ENCODE results near the gene SYNGR1. TPM values are rescaled to one million over a fixed set of nuclear protein-coding genes. Genes with fewer than 3 reads are reported as not detected.

The SYNGR1 gene
- total RNA-seq, 1 donor from 2014 or later, result 42.2 TPM

DNA sequence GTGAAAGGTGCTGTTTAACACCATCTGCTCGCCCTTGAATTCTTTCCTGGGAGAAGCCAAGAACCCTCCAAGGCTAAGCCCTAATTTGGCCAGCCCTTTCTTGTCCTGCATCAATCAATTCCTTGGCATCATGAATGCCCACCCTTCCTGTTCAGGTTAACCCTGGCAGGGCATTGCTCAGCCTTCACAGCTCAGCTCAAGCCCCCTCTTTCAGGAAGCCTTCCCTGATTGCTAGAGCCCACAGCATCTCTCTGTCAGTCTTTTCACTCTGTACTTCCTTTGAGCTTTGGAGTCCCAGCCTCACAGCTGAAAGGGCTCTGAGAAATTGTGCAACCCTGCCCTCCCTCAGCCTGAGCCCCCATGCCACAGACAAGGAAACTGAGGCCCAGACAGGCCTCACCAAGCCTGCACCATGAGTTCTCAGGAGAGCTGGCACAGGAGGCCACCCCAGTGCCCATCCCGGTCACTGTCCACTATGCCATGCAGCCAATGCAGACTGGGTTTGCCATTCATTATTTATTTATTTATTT is 47.3 kb upstream of the SYNGR1 start:
- Histone ChIP-seq H3K9me3 (no peaks in the 10 kb centered on the region), H3K27ac (no peak overlapping the region), H3K27me3 (no peaks in the 10 kb centered on the region), H3K4me3 (no peak overlapping the region), H3K4me1 (peaks cover 33% of the 10 kb centered on the region), H3K36me3 (no peaks in the 10 kb centered on the region)
- intact Hi-C loops (cut with DNase I), result no loop called here
- DNase-seq (ENCODE audit: extremely low spot score in 2 of 2), result no peak
- no peak for TF ChIP-seq POLR2A (IDR thresholded peaks at IDR 0.05)
- TF ChIP-seq POLR2AphosphoS5 (IDR thresholded peaks at IDR 0.05; ENCODE audit: insufficient read depth in 1 of 2, low read depth in 1 of 2), result no peak
- TF ChIP-seq, protein P1, sequence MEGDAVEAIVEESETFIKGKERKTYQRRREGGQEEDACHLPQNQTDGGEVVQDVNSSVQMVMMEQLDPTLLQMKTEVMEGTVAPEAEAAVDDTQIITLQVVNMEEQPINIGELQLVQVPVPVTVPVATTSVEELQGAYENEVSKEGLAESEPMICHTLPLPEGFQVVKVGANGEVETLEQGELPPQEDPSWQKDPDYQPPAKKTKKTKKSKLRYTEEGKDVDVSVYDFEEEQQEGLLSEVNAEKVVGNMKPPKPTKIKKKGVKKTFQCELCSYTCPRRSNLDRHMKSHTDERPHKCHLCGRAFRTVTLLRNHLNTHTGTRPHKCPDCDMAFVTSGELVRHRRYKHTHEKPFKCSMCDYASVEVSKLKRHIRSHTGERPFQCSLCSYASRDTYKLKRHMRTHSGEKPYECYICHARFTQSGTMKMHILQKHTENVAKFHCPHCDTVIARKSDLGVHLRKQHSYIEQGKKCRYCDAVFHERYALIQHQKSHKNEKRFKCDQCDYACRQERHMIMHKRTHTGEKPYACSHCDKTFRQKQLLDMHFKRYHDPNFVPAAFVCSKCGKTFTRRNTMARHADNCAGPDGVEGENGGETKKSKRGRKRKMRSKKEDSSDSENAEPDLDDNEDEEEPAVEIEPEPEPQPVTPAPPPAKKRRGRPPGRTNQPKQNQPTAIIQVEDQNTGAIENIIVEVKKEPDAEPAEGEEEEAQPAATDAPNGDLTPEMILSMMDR (IDR thresholded peaks at IDR 0.05), result no peak

DNA sequence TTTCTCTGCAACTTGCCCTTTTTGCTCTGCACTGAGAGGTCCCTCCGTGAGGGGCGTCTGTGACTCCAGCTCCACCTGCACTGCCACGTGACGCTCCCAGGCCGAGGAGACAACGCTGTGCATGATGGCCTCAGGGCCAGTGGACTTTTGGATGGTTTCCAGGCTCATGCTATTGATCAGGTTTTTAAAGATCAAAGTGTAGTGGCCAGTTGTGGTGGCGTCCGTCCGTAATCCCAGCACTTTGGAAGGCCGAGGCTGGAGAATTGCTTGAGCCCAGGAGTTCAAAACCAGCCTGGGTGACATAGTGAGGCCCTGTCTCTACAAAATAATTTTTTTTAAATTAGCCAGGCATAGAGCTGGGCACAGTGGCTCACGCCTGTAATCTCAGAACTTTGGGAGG is 46.4 kb upstream of the SYNGR1 start:
- Histone ChIP-seq H3K4me1 (peaks cover 27% of the 10 kb centered on the region), H3K27ac (no peak overlapping the region), H3K27me3 (no peaks in the 10 kb centered on the region), H3K9me3 (no peaks in the 10 kb centered on the region), H3K36me3 (no peaks in the 10 kb centered on the region), H3K4me3 (no peak overlapping the region)
- intact Hi-C loops (cut with DNase I), result no loop called here
- no peak for DNase-seq (ENCODE audit: extremely low spot score in 2 of 2)
- TF ChIP-seq, protein P1 (IDR thresholded peaks at IDR 0.05), result no peak
- TF ChIP-seq POLR2A (IDR thresholded peaks at IDR 0.05), result no peak
- TF ChIP-seq POLR2AphosphoS5 (IDR thresholded peaks at IDR 0.05; ENCODE audit: insufficient read depth in 1 of 2, low read depth in 1 of 2), result no peak

DNA sequence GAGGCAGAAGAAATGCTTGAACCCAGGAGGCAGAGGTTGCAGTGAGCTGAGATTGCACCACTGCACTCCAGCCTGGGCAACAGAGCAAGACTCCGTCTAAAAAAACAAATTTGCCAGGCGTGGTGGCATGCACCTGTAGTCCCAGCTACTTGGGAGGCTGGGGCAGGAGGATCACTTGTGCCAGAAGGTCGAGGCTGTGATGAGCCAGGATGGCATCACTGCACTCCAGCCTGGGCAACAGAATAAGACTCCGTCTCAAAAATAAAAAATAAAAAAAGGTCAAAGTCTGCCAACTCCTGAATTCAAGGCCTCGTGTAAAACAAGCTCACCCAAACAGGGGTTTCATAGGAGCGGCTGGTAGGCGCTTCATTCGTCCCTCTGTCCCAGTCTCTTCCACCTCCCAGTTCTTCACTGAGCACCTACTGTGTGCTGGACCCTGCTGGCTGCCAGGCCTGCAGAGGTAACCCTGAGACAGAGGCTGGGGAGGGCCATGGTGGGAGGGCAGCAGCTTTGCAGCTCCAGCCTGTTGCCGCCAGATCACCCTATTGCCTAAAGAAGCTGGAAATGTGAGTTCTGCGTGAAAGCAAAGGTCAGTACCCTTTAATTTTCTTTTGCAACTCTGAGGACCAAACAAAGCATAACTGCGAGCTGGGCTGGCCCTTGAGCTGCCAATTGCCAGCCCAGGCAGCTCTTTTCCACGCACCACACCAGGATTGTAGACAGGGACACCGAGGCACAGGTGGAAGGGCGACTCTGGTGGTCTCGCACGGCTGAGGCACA is 45.7 kb upstream of the SYNGR1 start:
- no peak overlapping the region for H3K27ac ChIP-seq
- intact Hi-C loops (cut with DNase I), result no loop called here
- no peaks in the 10 kb centered on the region for H3K36me3 ChIP-seq
- no peaks in the 10 kb centered on the region for H3K9me3 ChIP-seq
- peaks cover 28% of the 10 kb centered on the region for H3K4me1 ChIP-seq
- no peak overlapping the region for H3K4me3 ChIP-seq
- TF ChIP-seq POLR2AphosphoS5 (IDR thresholded peaks at IDR 0.05; ENCODE audit: insufficient read depth in 1 of 2, low read depth in 1 of 2) (no peak), POLR2A (IDR thresholded peaks at IDR 0.05) (no peak)
- TF ChIP-seq, protein P1 (IDR thresholded peaks at IDR 0.05), result no peak
- no peaks in the 10 kb centered on the region for H3K27me3 ChIP-seq
- no peak for DNase-seq (ENCODE audit: extremely low spot score in 2 of 2)

DNA sequence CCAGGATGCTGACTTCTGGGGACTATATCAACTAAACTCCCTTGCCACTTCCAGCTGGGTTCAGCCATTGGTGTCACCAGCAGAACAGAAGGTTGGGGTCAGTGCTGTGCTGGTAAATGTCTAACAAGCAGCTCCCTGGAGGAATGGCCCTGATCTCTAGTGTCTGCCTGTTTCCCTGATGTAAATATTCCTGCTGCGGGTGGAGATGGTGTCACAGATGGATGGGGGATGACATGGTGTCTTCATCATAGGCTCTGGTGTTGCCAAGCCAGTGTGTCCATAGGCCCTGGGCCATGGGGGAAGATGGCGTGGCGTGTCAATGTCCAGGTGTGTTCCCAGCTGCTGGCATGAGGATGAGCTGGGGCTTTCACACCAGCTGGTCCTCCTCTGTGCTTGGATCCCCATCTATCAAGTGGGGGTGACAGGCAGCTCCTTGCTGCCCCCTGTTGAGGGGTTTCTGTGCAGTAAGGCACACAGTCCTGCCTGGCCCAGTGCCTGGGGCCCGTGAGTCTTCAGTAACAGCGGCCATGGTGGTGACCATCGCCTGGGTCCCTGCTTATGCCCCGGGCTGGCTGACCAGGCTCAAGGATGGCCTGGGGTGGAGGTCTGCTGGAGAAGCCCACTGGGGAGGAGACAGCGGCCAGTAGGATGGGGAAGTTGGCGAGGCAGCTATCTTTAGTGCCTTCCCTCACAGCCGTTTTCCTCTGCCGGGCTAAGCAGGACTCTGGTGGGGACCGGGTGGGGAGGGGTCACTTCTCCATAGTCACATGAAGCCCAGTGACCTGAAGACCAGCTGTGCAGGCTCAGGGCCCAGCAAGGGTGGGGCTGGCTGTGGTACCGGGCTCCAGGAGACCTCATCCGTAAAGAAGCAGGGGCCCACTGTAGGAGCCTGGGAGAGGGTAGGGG is 43.1 kb upstream of the SYNGR1 start:
- TF ChIP-seq, protein P1 (IDR thresholded peaks at IDR 0.05), result no peak
- TF ChIP-seq POLR2AphosphoS5 (IDR thresholded peaks at IDR 0.05; ENCODE audit: insufficient read depth in 1 of 2, low read depth in 1 of 2) (no peak), POLR2A (IDR thresholded peaks at IDR 0.05) (no peak)
- intact Hi-C loops (cut with DNase I), result no loop called here
- Histone ChIP-seq H3K36me3 (peaks cover 0 to 3% of the 10 kb centered on the region in 2 donors), H3K4me3 (no peak overlapping the region), H3K27me3 (no peaks in the 10 kb centered on the region), H3K9me3 (no peaks in the 10 kb centered on the region), H3K4me1 (peaks cover 31% of the 10 kb centered on the region), H3K27ac (no peak overlapping the region)
- DNase-seq (ENCODE audit: extremely low spot score in 2 of 2), result no peak
